K562 (cell line): ENCODE results near the gene MOSPD2. TPM values are rescaled to one million over a fixed set of nuclear protein-coding genes. Genes with fewer than 3 reads are reported as not detected.

Experiments used
- ATAC-seq: fragments of 200-7000 bp; cut with Tn5 transposase; 3 replicates; pipeline ENCODE4 v1.9.1; 2020; ENCODE audit warnings: moderate library complexity
- BruUV-seq: library from RNA; stranded (reverse); fragments of 400-500 nt; replicated peaks from 2 replicates; lab custom pipeline; 2021; lab: Mats Ljungman, UMichigan
- CTCF ChIA-PET: fragments of 300-600 bp; formaldehyde crosslinking; extraction: SDS; loops from one replicate; lab custom pipeline; 2021; ENCODE audit warnings: low intra/inter-chr PET ratio; lab: Yijun Ruan, JAX
- POLR2A ChIA-PET: fragments of 300-600, 350-650 bp; sonication (Branson Sonifier 250); formaldehyde crosslinking; extraction: SDS; loops from one replicate; lab custom pipeline; 2021; ENCODE audit warnings: antibody characterized with exemption, inconsistent platforms; lab: Yijun Ruan, JAX
- DNase-seq, 4 experiments: peaks; one replicate each; pipeline versions ENCODE4 v3.0.0 to v3.0.0-alpha.2; 2011 to 2018; ENCODE audit warnings: low spot score in 3 of 4, mixed read lengths in 3 of 4; ENCODE audit errors: extremely low read depth in 1 of 4
- FAIRE-seq: peaks from 2 replicates; lab custom pipeline; 2011; peaks lifted over from hg19 to GRCh38; lab: Jason Lieb, UNC
- H2AFZ ChIP-seq: 2 replicates; pipeline ENCODE4 v1.6.0; 2011; ENCODE audit warnings: low read depth, low read length, control low read depth, inconsistent platforms
- H3K27ac ChIP-seq: fragments of 200-600 bp; 3 replicates; pipeline ENCODE4 v1.8.0; 2011; ENCODE audit warnings: low read depth, mild to moderate bottlenecking, control low read depth, inconsistent platforms, low read length, moderate library complexity, mixed read lengths; ENCODE audit errors: extremely low read depth
- H3K27me3 ChIP-seq, 2 experiments: fragments of 300-600 bp in 1 of 2; 2 replicates in 1 of 2; 3 replicates in 1 of 2; pipeline versions ENCODE4 v1.6.0 to v1.8.0; 2011; ENCODE audit warnings: inconsistent platforms in 2 of 2, low read length in 2 of 2, mild to moderate bottlenecking in 1 of 2, mixed read lengths in 1 of 2, moderate library complexity in 1 of 2; ENCODE audit not compliant: control insufficient read depth in 2 of 2, insufficient read depth in 2 of 2
- H3K36me3 ChIP-seq: fragments of 300-600 bp; 3 replicates; pipeline ENCODE4 v1.8.0; 2011; ENCODE audit warnings: mild to moderate bottlenecking, low read length, inconsistent platforms; ENCODE audit not compliant: control insufficient read depth, insufficient read depth
- H3K4me1 ChIP-seq, 2 experiments: fragments of 200-600 bp in 1 of 2; replicated peaks in 1 of 2; 2 replicates in 1 of 2; 3 replicates in 1 of 2; pipeline versions ENCODE4 v1.5.1 to v1.8.0; 2011; ENCODE audit warnings: inconsistent platforms in 2 of 2, low read length in 2 of 2, mild to moderate bottlenecking in 1 of 2, mixed read lengths in 1 of 2, moderate library complexity in 1 of 2; ENCODE audit not compliant: control insufficient read depth in 2 of 2, insufficient read depth in 2 of 2
- H3K4me2 ChIP-seq: 2 replicates; pipeline ENCODE4 v1.6.1; 2011; ENCODE audit warnings: low read length, control low read depth, inconsistent platforms, mixed read lengths; ENCODE audit not compliant: insufficient read depth
- H3K4me3 ChIP-seq: fragments of 200-600 bp; sonication (generic), shearing (Covaris generic); 2 replicates; pipeline ENCODE4 v1.5.1; 2016; ENCODE audit warnings: control low read depth, inconsistent platforms
- H3K79me2 ChIP-seq: fragments of 200-600 bp; 3 replicates; pipeline ENCODE4 v1.8.0; 2011; ENCODE audit warnings: low read length, inconsistent platforms; ENCODE audit not compliant: control insufficient read depth, insufficient read depth
- H3K9ac ChIP-seq, 2 experiments: 2 replicates each; pipeline versions ENCODE4 v1.6.0 to v1.6.1; 2011; ENCODE audit warnings: low read depth in 2 of 2, low read length in 2 of 2, control low read depth in 1 of 2, inconsistent platforms in 1 of 2, mild to moderate bottlenecking in 1 of 2, mixed read lengths in 1 of 2; ENCODE audit not compliant: insufficient read depth in 1 of 2
- H3K9me1 ChIP-seq: one replicate; pipeline ENCODE4 v1.6.0; 2011; ENCODE audit warnings: inconsistent platforms, mild to moderate bottlenecking, low read length, moderate library complexity; ENCODE audit not compliant: control insufficient read depth, insufficient read depth
- H3K9me3 ChIP-seq: replicated peaks from 2 replicates; pipeline ENCODE4 v1.5.1; 2011; ENCODE audit warnings: low read depth, low read length, inconsistent platforms; ENCODE audit not compliant: control insufficient read depth, insufficient read depth
- H4K20me1 ChIP-seq: replicated peaks from 2 replicates; pipeline ENCODE4 v1.6.1; 2011; ENCODE audit warnings: low read length, inconsistent platforms, mixed read lengths; ENCODE audit not compliant: control insufficient read depth, insufficient read depth
- ATF3 ChIP-seq, 2 experiments: fragments of 450-650 bp in 1 of 2; sonication (generic) in 1 of 2; formaldehyde crosslinking in 1 of 2; IDR thresholded peaks in 1 of 2; conservative IDR thresholded peaks in 1 of 2; 2 replicates each; pipeline versions ENCODE4 v1.6.1 to v1.8.1; 2016 to 2023; ENCODE audit warnings: mild to moderate bottlenecking in 2 of 2, moderate library complexity in 2 of 2, inconsistent platforms in 1 of 2, missing genetic modification reagents in 1 of 2
- MGA ChIP-seq: fragments of 450-650 bp; IDR thresholded peaks from 2 replicates; pipeline ENCODE4 v1.6.1; 2016; ENCODE audit warnings: mild to moderate bottlenecking, moderate library complexity
- in situ Hi-C: fragments of 300-500 bp; cut with MboI; formaldehyde crosslinking; loops from 4 replicates; pipeline ENCODE4 v1.15.0; 2018; ENCODE audit warnings: inconsistent platforms, mixed read lengths
- intact Hi-C: fragments of 100-400 bp; cut with micrococcal nuclease; formaldehyde crosslinking; loops from 2 replicates; pipeline ENCODE4 v1.14.2; 2022
- polyA plus RNA-seq, 8 experiments: library from polyadenylated mRNA; depleted of rRNA in 4 of 8; stranded (reverse) in 5 of 8; unstranded in 3 of 8; fragments of >200 nt; fragmentation: Nextera tagmentation in 2 of 8; fragmentation: Illumina TruSeq in 1 of 8; extraction: Ambion mirVana in 2 of 8; extraction: Trizol in 1 of 8; gene quantifications; 2 replicates each; pipeline versions ENCODE4 v1.2.1 to v1.2.3, GENCODE V29; 2011 to 2014; ENCODE audit warnings: inconsistent platforms in 1 of 8, missing spikeins in 1 of 8
- total RNA-seq, 7 experiments: library from RNA; depleted of rRNA in 6 of 7; stranded (reverse); fragments of >200 nt in 6 of 7; fragmentation: Illumina TruSeq in 2 of 7; extraction: Trizol in 2 of 7; gene quantifications; 2 replicates each; pipeline versions ENCODE4 v1.2.1 to v1.2.3, GENCODE V29; 2011 to 2021; ENCODE audit warnings: low replicate concordance in 1 of 7

Gene MOSPD2
- total and polyA plus RNA-seq, 9 of the 15 experiments (the other 6 are each of a cell fraction or from before 2014, with no cell fraction given) = 3.9 to 12.2 (median 9.2) TPM

GRCh38 chrX:14899607-14900006, 26.4 kb downstream of the MOSPD2 start:
- Histone ChIP-seq H3K79me2 (no peaks in the 10 kb centered on the region), H3K9ac (no peak overlapping the region), H2AFZ (no peak overlapping the region), H3K9me3 (no peaks in the 10 kb centered on the region), H3K27me3 (no peaks in the 10 kb centered on the region), H3K27ac (no peak overlapping the region; the same call in 2 of the 3 replicates), H3K4me1 (no peaks in the 10 kb centered on the region), H4K20me1 (no peaks in the 10 kb centered on the region), H3K36me3 (no peaks in the 10 kb centered on the region), H3K4me2 (no peak overlapping the region), H3K9me1 (no peaks in the 10 kb centered on the region), H3K4me3 (no peak overlapping the region)
- ATAC-seq (no peak), DNase-seq (peak; percentile 3 to 41 (median 25)), FAIRE-seq (no peak)
- TF ChIP-seq MGA (no peak), ATF3 (IDR thresholded peaks at IDR 0.05) (peak; percentile 65), ATF3 (CRISPR knock-in tag; conservative IDR thresholded peaks at IDR 0.05) (no peak)
- ChIA-PET CTCF (no interaction called here), POLR2A (no interaction called here)
- intact Hi-C loops (no loop called here), in situ Hi-C loops (no loop called here)
- BruUV-seq = no TSS peak
